SK-N-MC (cell line): Measurements from ENCODE around the gene SHISAL1.
"Not testable (repeated sequence)": the region's sequence is repeated elsewhere in the genome, so short reads cannot be mapped to it uniquely, and the experiment has no call there.

ENCODE experiments used
- DNase-seq: peaks from one replicate; pipeline ENCODE4 v3.0.0-alpha.2; 2011; ENCODE audit warnings: low read depth, low spot score
- H3K27ac ChIP-seq: fragments of 200-600 bp; sonication (generic); 2 replicates; pipeline ENCODE4 v1.5.1; 2016; ENCODE audit warnings: mixed run types
- H3K36me3 ChIP-seq: fragments of 200-600 bp; sonication (generic); 2 replicates; pipeline ENCODE4 v1.6.1; 2017; ENCODE audit warnings: antibody characterized with exemption, low read length, mixed read lengths; ENCODE audit not compliant: insufficient read depth
- H3K4me3 ChIP-seq: fragments of 200-600 bp; sonication (generic); 2 replicates; pipeline ENCODE4 v1.5.1; 2016
- H3K9ac ChIP-seq: fragments of 200-600 bp; sonication (generic); 2 replicates; pipeline ENCODE4 v1.8.0; 2017; ENCODE audit warnings: mixed run types, mixed read lengths; ENCODE audit not compliant: insufficient read length
- H3K9me3 ChIP-seq: fragments of 200-600 bp; sonication (generic); 2 replicates; pipeline ENCODE4 v1.6.1; 2017; ENCODE audit warnings: low read depth, mild to moderate bottlenecking, antibody characterized with exemption, low read length, moderate library complexity, mixed read lengths
- EZH2 ChIP-seq: fragments of 200-600 bp; sonication (generic); IDR thresholded peaks from one replicate; pipeline ENCODE4 v1.6.1; 2017; ENCODE audit warnings: antibody characterized with exemption
- FOXP2 ChIP-seq: optimal IDR thresholded peaks from 2 replicates; pipeline ENCODE3; 2011; ENCODE audit warnings: mild to moderate bottlenecking, moderate library complexity; ENCODE audit not compliant: insufficient read depth; ENCODE audit errors: extremely low read length, control extremely low read depth
- POLR2AphosphoS5 ChIP-seq: IDR thresholded peaks from 2 replicates; pipeline ENCODE4 v1.6.1; 2012; ENCODE audit warnings: mild to moderate bottlenecking, low read depth, low read length, borderline replicate concordance

The SHISAL1 gene

GRCh38 chr22:44242946-44243724 is 69.6 kb downstream of the SHISAL1 start:
- Histone ChIP-seq H3K4me3 (no peak overlapping the region), H3K36me3 (no peaks in the 10 kb centered on the region), H3K9ac (no peak overlapping the region), H3K9me3 (no peaks in the 10 kb centered on the region), H3K27ac (no peak overlapping the region)
- DNase-seq, result no peak
- no peak for TF ChIP-seq EZH2
- no peak for TF ChIP-seq FOXP2

GRCh38 chr22:44241121-44241520 is 71.6 kb downstream of the SHISAL1 start:
- H3K36me3 ChIP-seq, H3K9ac ChIP-seq, DNase-seq, H3K4me3 ChIP-seq, H3K27ac ChIP-seq, H3K9me3 ChIP-seq: not testable (repeated sequence)

GRCh38 chr22:44237290-44237689 is 75.5 kb downstream of the SHISAL1 start:
- DNase-seq, result no peak

GRCh38 chr22:44234372-44234771 is 78.4 kb downstream of the SHISAL1 start:
- not testable (repeated sequence) for H3K27ac ChIP-seq, H3K4me3 ChIP-seq, H3K9ac ChIP-seq, H3K9me3 ChIP-seq, H3K36me3 ChIP-seq, DNase-seq

More at GRCh38 chr22:44237290-44237689, 75.5 kb downstream of the SHISAL1 start:
- Histone ChIP-seq H3K9me3 (no peaks in the 10 kb centered on the region), H3K4me3 (no peak overlapping the region), H3K27ac (no peak overlapping the region), H3K9ac (no peak overlapping the region), H3K36me3 (no peaks in the 10 kb centered on the region)
- TF ChIP-seq FOXP2 (no peak), EZH2 (no peak), POLR2AphosphoS5 (no peak)

GRCh38 chr22:44231233-44231632 is 81.5 kb downstream of the SHISAL1 start:
- Histone ChIP-seq H3K9me3 (no peaks in the 10 kb centered on the region), H3K36me3 (no peaks in the 10 kb centered on the region), H3K9ac (no peak overlapping the region), H3K27ac (no peak overlapping the region), H3K4me3 (no peak overlapping the region)
- TF ChIP-seq FOXP2, result no peak
- TF ChIP-seq EZH2, result no peak
- TF ChIP-seq POLR2AphosphoS5, result no peak
- DNase-seq, result no peak

- DNase-seq, result no peak
- TF ChIP-seq POLR2AphosphoS5, result no peak
- no peak for TF ChIP-seq FOXP2
- no peak for TF ChIP-seq EZH2
- no peak overlapping the region for H3K27ac ChIP-seq
- H3K36me3 ChIP-seq, result no peaks in the 10 kb centered on the region
- H3K9ac ChIP-seq, result no peak overlapping the region
- no peaks in the 10 kb centered on the region for H3K9me3 ChIP-seq
- no peak overlapping the region for H3K4me3 ChIP-seq
These were observed 82.9 kb downstream of the SHISAL1 start for GRCh38 chr22:44229809-44230208.

GRCh38 chr22:44229331-44229730 is 83.4 kb downstream of the SHISAL1 start:
- Histone ChIP-seq H3K9ac (no peak overlapping the region), H3K9me3 (no peaks in the 10 kb centered on the region), H3K27ac (no peak overlapping the region), H3K4me3 (no peak overlapping the region), H3K36me3 (no peaks in the 10 kb centered on the region)
- TF ChIP-seq EZH2 (no peak), FOXP2 (no peak), POLR2AphosphoS5 (no peak)
- DNase-seq, result no peak

GRCh38 chr22:44225812-44226211 is 86.9 kb downstream of the SHISAL1 start:
- H3K27ac ChIP-seq, result no peak overlapping the region
- no peak for TF ChIP-seq POLR2AphosphoS5
- no peak for TF ChIP-seq FOXP2
- no peak overlapping the region for H3K9ac ChIP-seq
- no peak overlapping the region for H3K4me3 ChIP-seq
- no peaks in the 10 kb centered on the region for H3K36me3 ChIP-seq
- H3K9me3 ChIP-seq, result no peaks in the 10 kb centered on the region
- DNase-seq, result no peak

GRCh38 chr22:44225091-44225689 is 87.6 kb downstream of the SHISAL1 start:
- no peaks in the 10 kb centered on the region for H3K9me3 ChIP-seq
- H3K9ac ChIP-seq, result no peak overlapping the region
- DNase-seq, result no peak
- TF ChIP-seq FOXP2 (no peak), EZH2 (no peak), POLR2AphosphoS5 (no peak)
- H3K36me3 ChIP-seq, result no peaks in the 10 kb centered on the region
- H3K27ac ChIP-seq, result no peak overlapping the region
- no peak overlapping the region for H3K4me3 ChIP-seq
